Kidney (tissue), 14 donors: Measurements from ENCODE around the gene SMS. TPM values are rescaled to one million over a fixed set of nuclear protein-coding genes. Genes with fewer than 3 reads are reported as not detected.
A peak's percentile ranks its signal among the peaks of the same experiment; 100 is the strongest.

Experiments
- DNase-seq, 5 donors: peaks; one replicate each; pipeline ENCODE4 v3.0.0-alpha.2; 2013 to 2020
- FAIRE-seq: peaks from 2 replicates; lab custom pipeline; 2012; peaks lifted over from hg19 to GRCh38; lab: Jason Lieb, UNC
- H3K27ac ChIP-seq, 2 donors: one replicate each; pipeline ENCODE4 v1.7.0; 2013; ENCODE audit warnings: low read depth in 2 of 2, low read length in 2 of 2, inconsistent platforms in 1 of 2
- H3K27me3 ChIP-seq: one replicate; pipeline ENCODE4 v1.7.1; 2013; ENCODE audit warnings: low read length, inconsistent platforms; ENCODE audit not compliant: control insufficient read depth, insufficient read depth
- H3K36me3 ChIP-seq, 3 donors: one replicate each; pipeline versions ENCODE4 v1.7.0 to v1.7.1; 2013; ENCODE audit warnings: low read length in 3 of 3, control low read depth in 1 of 3, inconsistent platforms in 1 of 3; ENCODE audit not compliant: insufficient read depth in 3 of 3, control insufficient read depth in 2 of 3
- H3K4me1 ChIP-seq, 3 donors: one replicate each; pipeline versions ENCODE4 v1.7.0 to v1.7.1; 2013; ENCODE audit warnings: low read length in 3 of 3, inconsistent platforms in 1 of 3, low read depth in 1 of 3; ENCODE audit not compliant: control insufficient read depth in 2 of 3, insufficient read depth in 2 of 3
- H3K4me3 ChIP-seq, 3 donors: one replicate each; pipeline versions ENCODE4 v1.7.0 to v1.8.1; 2013; ENCODE audit warnings: low read length in 3 of 3, control low read depth in 1 of 3, inconsistent platforms in 1 of 3
- H3K9ac ChIP-seq, 3 donors: one replicate each; pipeline versions ENCODE4 v1.7.0 to v1.7.1; 2013; ENCODE audit warnings: low read length in 3 of 3, control low read depth in 1 of 3, inconsistent platforms in 1 of 3
- H3K9me3 ChIP-seq, 3 donors: one replicate each; pipeline versions ENCODE4 v1.7.0 to v1.7.1; 2013; ENCODE audit warnings: low read length in 3 of 3, control low read depth in 1 of 3, inconsistent platforms in 1 of 3; ENCODE audit not compliant: control insufficient read depth in 2 of 3, insufficient read depth in 1 of 3
- intact Hi-C: fragments of 100-400 bp; cut with DNase I; formaldehyde crosslinking; loops from one replicate; pipeline ENCODE4 v1.11.1; 2022
- polyA plus RNA-seq: library from polyadenylated mRNA; stranded (reverse); fragments of 350-450 nt; fragmentation: Illumina TruSeq; extraction: RNeasy Lipid Tissue Mini Kit (QIAGEN cat#74804); gene quantifications from one replicate; pipeline ENCODE4 v1.2.3, GENCODE V29; 2014; ENCODE audit warnings: low read depth, low replicate concordance; ENCODE audit not compliant: insufficient read depth
- total RNA-seq: library from RNA; stranded (reverse); fragmentation: NEBNext Ultra II Directional; extraction: Animal tissue kit (Norgen Biotek cat#: 25700); gene quantifications from one replicate; pipeline ENCODE4 v1.2.1, GENCODE V29; 2021
- TF ChIP-seq, protein P1 (sequence below): IDR thresholded peaks from 3 replicates; pipeline ENCODE4 v1.5.1; 2012; ENCODE audit warnings: mild to moderate bottlenecking, moderate library complexity, borderline replicate concordance; ENCODE audit not compliant: insufficient read depth; ENCODE audit errors: extremely low read depth
- donor health status: control.
- donor health status: control.
- donor health status: control.
- donor health status: control.
- donor health status: control.
- donor health status: DM: yes; HTN: yes; CAD: no.
- donor health status: Normal renal cell carcinoma (clear cell type).

The SMS gene
- total and polyA plus RNA-seq, 2 donors from 2014 or later: 73.6 to 147 TPM

DNA sequence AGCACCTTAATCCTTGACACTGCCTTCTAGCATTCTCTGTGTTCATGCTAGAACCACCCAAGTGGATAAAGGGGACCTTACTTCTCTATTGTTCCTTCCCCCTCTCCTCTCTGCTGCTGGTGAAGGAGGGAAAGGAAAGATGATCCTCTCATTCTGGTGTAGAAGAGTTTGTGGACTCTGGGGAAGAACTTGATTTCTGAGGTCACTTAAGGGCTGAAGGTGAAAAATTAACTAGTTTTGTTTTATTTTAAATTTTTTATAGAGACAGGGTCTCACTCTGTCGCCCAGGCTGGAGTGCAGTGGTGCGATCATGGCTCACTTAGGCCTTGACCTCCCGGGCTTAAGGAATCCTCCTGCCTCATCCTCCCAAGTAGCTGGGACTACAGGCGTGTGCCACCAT lies 29.8 kb downstream of the SMS start:
- H3K4me3 ChIP-seq: no peak overlapping the region
- TF ChIP-seq, protein P1, sequence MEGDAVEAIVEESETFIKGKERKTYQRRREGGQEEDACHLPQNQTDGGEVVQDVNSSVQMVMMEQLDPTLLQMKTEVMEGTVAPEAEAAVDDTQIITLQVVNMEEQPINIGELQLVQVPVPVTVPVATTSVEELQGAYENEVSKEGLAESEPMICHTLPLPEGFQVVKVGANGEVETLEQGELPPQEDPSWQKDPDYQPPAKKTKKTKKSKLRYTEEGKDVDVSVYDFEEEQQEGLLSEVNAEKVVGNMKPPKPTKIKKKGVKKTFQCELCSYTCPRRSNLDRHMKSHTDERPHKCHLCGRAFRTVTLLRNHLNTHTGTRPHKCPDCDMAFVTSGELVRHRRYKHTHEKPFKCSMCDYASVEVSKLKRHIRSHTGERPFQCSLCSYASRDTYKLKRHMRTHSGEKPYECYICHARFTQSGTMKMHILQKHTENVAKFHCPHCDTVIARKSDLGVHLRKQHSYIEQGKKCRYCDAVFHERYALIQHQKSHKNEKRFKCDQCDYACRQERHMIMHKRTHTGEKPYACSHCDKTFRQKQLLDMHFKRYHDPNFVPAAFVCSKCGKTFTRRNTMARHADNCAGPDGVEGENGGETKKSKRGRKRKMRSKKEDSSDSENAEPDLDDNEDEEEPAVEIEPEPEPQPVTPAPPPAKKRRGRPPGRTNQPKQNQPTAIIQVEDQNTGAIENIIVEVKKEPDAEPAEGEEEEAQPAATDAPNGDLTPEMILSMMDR: no peak
- H3K9ac ChIP-seq: no peak overlapping the region
- intact Hi-C loops: no loop called here
- no peaks in the 10 kb centered on the region for H3K27me3 ChIP-seq
- H3K4me1 ChIP-seq: peaks cover 0 to 19% (median 8%) of the 10 kb centered on the region in 3 donors
- no peaks in the 10 kb centered on the region for H3K9me3 ChIP-seq
- no peak for DNase-seq
- no peaks in the 10 kb centered on the region for H3K36me3 ChIP-seq
- no peak overlapping the region for H3K27ac ChIP-seq
- no peak for FAIRE-seq

DNA sequence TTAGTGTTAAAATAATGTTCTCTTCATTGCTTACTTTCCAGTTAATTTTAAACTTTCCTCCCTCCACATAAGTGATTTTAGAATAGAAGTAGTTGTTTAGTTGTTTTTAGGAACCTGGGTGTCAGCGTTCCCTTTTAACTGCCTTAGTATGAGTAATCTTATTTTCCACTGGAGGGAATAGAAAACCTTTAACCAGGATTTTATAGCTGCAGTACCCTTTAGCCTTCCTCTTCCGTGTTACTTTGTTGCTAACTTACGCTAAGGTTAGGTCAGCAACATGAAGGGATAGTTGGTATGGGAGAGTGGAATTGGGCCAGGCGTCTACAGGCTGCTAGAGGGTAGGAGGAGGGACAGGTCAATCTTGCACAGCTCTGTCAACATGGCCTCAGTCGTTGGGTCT lies 31.5 kb downstream of the SMS start:
- Histone ChIP-seq H3K9ac (no peak overlapping the region), H3K4me1 (peaks cover 0 to 22% (median 8%) of the 10 kb centered on the region in 3 donors), H3K27me3 (peaks cover 3% of the 10 kb centered on the region), H3K27ac (peak overlapping the region; percentile 34 to 53), H3K9me3 (no peaks in the 10 kb centered on the region), H3K4me3 (no peak overlapping the region), H3K36me3 (peaks cover 0 to 5% (median 2%) of the 10 kb centered on the region in 3 donors)
- DNase-seq (no peak), FAIRE-seq (peak; percentile 62)
- TF ChIP-seq, protein P1: no peak
- intact Hi-C loops: no loop called here

DNA sequence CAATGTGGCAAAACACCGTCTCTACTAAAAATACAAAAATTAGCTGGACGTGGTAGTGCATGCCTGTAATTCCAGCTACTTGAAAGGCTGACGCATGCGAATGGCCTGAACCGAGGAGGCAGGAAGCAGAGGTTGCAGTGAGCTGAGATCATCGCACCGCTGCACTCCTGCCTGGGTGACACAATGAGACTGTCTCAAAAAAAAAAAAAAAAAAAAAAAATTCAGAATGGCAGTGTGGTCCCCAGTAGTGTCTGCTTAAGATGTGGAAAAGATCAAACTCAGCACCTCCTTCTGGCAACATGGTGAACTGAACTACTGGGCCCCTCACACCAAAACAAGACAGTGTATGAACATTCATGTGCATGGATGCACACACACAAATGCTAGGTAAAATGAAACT lies 32.2 kb downstream of the SMS start:
- no peak overlapping the region for H3K9ac ChIP-seq
- intact Hi-C loops: no loop called here

More for the DNA sequence above, 32.2 kb downstream of the SMS start:
- no peak overlapping the region for H3K4me3 ChIP-seq
- TF ChIP-seq, protein P1: no peak
- DNase-seq: no peak
- FAIRE-seq: no peak
- H3K27ac ChIP-seq: peak overlapping the region; percentile 22 to 41
- H3K36me3 ChIP-seq: peaks cover 0 to 7% (median 2%) of the 10 kb centered on the region in 3 donors
- H3K27me3 ChIP-seq: peaks cover 3% of the 10 kb centered on the region
- no peaks in the 10 kb centered on the region for H3K9me3 ChIP-seq
- peaks cover 0 to 22% (median 8%) of the 10 kb centered on the region in 3 donors for H3K4me1 ChIP-seq
